K562 treated with DMSO at 1 percent for 12 hours (cell line): Measurements from ENCODE around the gene FAM3B. TPM values are rescaled to one million over a fixed set of nuclear protein-coding genes. Genes with fewer than 3 reads are reported as not detected.

ENCODE experiments used
- total RNA-seq: library from RNA; unstranded; fragments of 300-600 nt; gene quantifications from 2 replicates; pipeline ENCODE4 v1.2.3, GENCODE V29; 2022; ENCODE audit not compliant: insufficient read depth

Gene FAM3B, protein sequence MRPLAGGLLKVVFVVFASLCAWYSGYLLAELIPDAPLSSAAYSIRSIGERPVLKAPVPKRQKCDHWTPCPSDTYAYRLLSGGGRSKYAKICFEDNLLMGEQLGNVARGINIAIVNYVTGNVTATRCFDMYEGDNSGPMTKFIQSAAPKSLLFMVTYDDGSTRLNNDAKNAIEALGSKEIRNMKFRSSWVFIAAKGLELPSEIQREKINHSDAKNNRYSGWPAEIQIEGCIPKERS
- 1.5 TPM in 1 of 2 replicates, not detected in the other for total RNA-seq

DNA sequence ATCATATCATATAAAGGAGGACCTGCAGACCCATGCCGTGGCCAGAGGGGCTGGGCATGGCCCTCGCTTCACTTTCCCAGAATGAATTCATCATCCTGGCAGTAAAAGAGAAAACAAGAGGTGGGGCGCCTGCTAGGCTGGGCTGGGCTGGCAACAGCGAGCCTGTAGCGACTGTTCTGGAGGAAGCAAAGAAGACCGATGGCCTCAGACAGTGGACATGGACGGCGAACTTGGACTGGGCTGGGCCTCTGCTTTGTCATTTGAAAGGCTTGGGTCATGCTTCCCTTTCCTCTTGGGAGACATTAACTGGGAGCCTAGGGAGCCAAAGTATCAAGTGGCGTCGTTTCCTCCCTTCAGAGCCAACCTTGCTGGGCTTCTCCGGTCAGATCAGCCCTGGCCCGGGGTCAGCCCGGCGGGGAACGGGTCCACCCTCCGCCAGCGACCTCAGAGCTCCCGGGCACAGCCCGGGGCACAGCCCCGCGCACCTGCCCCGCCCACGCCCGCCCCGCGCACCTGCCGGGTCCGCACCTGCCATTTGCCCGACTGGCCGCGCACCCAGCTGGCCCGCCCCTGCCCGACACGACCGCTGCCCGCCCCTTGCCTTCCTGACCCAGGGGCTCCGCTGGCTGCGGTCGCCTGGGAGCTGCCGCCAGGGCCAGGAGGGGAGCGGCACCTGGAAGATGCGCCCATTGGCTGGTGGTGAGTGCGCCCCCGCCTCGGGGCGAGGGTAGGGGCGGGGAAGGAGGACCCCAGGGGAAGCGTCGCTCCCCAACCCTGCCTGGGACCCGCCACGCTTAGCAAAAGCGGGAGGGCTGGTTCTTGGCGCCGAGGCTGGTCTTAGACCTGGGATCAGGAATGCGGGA is at the start of gene FAM3B:
FAM3B (plus strand) TSS at position 602 of the 863 bp plus-strand sequence; CDS start at position 681, 79 bp downstream.

DNA sequence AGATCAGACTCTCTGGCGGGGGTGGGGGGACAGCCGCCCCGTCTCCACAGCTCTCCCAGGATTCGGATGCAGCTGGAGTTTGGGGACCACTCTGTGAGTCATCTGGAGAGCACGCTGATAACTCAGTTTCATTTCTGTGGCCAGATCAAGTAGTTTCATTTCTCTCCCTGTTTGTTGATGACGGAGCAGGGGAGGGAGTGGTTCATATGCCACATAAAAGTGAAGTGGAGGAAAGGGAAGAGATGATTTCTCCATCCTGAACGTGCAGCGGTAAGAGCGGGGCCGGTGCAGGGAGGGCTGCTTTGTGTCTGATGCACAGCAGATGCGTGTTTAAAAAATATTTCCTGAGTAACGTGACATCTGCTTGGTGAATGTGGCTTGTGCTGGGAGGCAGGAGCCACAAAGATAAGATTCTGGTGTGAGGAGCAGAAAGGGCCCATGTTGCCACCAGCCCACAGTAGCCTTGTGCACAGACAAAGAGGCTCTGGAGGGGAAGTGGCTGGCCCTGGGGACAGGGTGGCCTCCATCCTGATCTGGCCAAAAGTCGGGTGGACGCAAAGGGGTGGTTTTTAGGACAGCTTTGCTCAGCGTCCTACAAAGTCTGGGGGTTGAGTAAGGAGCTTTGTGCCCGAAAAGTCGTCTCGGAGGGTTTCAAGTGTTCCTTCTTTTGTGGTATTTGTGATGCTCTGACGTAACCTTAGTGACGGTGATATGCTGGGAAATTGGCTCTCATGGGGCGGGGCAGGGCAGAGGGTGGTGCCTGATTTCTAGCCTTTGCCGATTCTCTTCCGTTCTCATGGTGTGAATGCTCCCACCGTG is 45.4 kb downstream of the FAM3B start, which contains the start of gene MX2:
MX2 (plus strand) TSS at position 242 of the 819 bp plus-strand sequence. CDS start 14,880 bp downstream, outside the sequence.

Other genes with a start within 250 kb of the FAM3B start
- gene BACE2, start 148.6 kb upstream of the FAM3B start, total RNA-seq: not detected in 2 replicates
- gene MX2, start 45.2 kb downstream of the FAM3B start, total RNA-seq: 0.72 and 2.7 TPM in 2 replicates
- gene MX1, start 109.4 kb downstream of the FAM3B start, total RNA-seq: 0.94 TPM in 1 of 2 replicates, not detected in the other
- gene TMPRSS2, start 191.4 kb downstream of the FAM3B start, total RNA-seq: not detected in 2 replicates